Activated CD8-positive, alpha-beta memory T cell treated with anti-CD3 and anti-CD28 coated beads, Interleukin-2, amount 50 U/mL, for 4 hours (primary cell): Measurements from ENCODE around the gene ACOT2.

Experiments
- DNase-seq: peaks from one replicate; pipeline ENCODE4 v3.0.0-alpha.2; 2020

ACOT2 gene

GRCh38 chr14:73616831-73617230 is 47.8 kb downstream of the ACOT2 start:
- no peak for DNase-seq

DNA sequence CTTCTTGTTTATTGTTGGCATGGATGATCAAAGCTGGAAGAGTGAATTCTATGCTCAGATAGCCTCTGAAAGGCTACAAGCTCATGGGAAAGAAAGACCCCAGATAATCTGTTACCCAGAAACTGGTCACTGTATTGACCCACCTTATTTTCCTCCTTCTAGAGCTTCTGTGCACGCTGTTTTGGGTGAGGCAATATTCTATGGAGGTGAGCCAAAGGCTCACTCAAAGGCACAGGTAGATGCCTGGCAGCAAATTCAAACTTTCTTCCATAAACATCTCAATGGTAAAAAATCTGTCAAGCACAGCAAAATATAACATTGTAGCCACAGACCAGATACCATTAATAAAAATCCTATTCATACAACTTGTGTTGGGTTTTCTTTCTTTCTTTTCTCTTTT is 50.5 kb downstream of the ACOT2 start:
- no peak for DNase-seq

DNA sequence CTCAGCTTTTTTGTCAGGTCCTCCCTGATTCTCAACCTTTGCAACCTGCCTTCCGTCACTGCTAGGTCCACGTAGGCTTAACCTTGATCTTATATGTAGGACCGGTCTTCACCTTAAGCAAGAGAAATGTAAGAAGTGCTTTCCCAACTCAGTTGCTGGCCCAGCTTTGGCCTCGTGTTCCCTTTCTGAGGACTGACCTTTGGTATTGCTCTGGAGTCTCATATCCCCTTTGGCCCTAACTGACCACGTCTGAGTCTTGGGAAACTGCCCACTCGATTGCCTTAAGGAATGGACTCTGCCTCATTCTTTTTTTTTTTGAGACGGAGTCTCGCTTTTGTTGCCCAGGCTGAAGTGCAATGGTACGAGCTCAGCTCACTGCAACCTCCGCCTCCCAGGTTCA is 51.3 kb downstream of the ACOT2 start:
- no peak for DNase-seq

DNA sequence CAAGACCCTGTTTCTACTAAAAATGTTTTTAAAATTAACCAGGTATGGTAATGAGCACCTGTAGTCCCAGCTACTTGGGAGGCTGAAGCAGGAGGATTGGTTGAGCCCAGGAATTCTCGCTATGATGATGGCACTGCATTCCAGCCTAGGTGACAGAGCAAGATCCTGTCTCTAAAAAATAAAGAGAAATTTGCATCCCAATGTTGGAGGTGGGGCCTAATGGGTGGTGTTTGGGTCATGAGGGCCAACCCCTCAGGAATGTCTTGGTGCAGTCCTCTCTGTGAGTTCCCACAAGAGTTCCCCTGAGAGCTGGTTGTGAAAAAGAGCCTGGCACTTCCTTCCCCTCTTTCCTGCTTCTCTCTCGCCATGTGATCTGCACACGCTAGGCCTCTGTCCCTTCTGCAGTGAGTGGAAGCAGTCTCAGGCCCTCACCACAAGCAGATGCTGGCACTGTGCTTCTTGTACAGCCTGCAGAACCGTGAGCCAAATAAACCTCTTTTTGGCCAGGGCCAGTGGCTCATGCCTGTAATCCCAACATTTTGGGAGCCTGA is 54.6 kb downstream of the ACOT2 start:
- DNase-seq: no peak
